Activated CD4-positive, alpha-beta T cell treated with anti-CD3 and anti-CD28 coated beads, Interleukin-2, amount 10 ng/mL, durations not matched to agents 7 days and 5 days (primary cell): ENCODE measurements around the gene NPAS1. TPM values are rescaled to one million over a fixed set of nuclear protein-coding genes. Genes with fewer than 3 reads are reported as not detected.
"Not testable (repeated sequence)": the region's sequence is repeated elsewhere in the genome, so short reads cannot be mapped to it uniquely, and the experiment has no call there.

Experiments used
- CTCF ChIA-PET: fragments of 350-600 bp; sonication (Branson Sonifier 250); formaldehyde crosslinking; loops from one replicate; lab custom pipeline; 2021; ENCODE audit warnings: antibody characterized with exemption; lab: Charles Lee
- POLR2A ChIA-PET: fragments of 350-600 bp; sonication (Branson Sonifier 250); formaldehyde crosslinking; loops from one replicate; lab custom pipeline; 2021; ENCODE audit warnings: antibody characterized with exemption; lab: Charles Lee
- DNase-seq: peaks from one replicate; pipeline ENCODE4 v3.0.0-alpha.2; 2020
- H3K27ac Mint-ChIP-seq: one replicate; pipeline ENCODE4 v1.8.0; 2021; ENCODE audit warnings: mild to moderate bottlenecking, moderate library complexity, mixed read lengths
- H3K27me3 Mint-ChIP-seq: one replicate; pipeline ENCODE4 v1.8.0; 2021; ENCODE audit warnings: mixed read lengths
- H3K36me3 Mint-ChIP-seq: one replicate; pipeline ENCODE4 v1.8.0; 2021; ENCODE audit warnings: low read depth, mixed read lengths
- H3K4me1 Mint-ChIP-seq: one replicate; pipeline ENCODE4 v1.8.0; 2021; ENCODE audit warnings: mixed read lengths
- H3K4me3 Mint-ChIP-seq: one replicate; pipeline ENCODE4 v1.8.0; 2021; ENCODE audit warnings: mild to moderate bottlenecking, moderate library complexity, mixed read lengths
- H3K9me3 Mint-ChIP-seq: one replicate; pipeline ENCODE4 v1.8.0; 2021; ENCODE audit warnings: mixed read lengths
- total RNA-seq, 2 experiments: library from RNA; stranded (reverse); gene quantifications; one replicate each; pipeline ENCODE4 v1.2.3, GENCODE V29; 2021

The NPAS1 gene
- total RNA-seq, 2 experiments from 2014 or later = not detected

DNA sequence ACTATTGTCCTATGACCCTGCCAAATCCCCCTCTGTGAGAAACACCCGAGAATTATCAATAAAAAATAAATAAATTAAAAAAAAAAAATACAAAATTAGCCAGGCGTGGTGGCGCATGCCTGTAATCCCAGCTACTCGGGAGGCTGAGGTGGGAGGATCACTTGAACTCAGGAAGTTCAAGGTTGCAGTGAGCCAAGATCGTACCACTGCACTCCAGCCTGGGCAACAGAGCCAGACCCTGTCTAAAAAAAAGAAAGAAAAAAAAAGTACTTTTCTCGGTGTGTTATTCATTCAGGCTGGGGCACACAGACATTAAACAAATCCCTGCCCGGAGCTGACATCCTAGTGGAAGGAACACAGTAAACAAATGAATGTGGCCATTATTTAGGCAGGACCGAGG lies 9.1 kb upstream of the NPAS1 start:
- H3K27ac Mint-ChIP-seq = not testable (repeated sequence)

DNA sequence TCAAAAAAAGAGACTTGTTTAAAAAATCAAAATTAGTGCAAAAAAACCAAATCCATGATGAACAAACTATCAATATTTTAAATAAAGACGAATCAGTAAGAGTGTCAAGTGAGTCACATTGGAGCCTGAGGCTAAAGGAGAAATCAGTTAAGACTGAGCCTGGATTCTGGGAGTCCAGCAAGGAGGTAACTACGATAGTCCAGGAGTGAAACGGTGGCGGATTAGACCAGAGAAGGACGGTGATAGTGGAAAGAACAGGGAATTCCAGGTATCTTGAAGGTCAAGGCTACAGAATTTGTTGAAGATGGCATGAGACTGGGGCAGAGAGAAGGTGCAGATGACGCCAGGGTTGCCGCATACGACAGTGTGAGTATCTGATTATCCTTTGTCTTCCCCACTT lies 7.0 kb upstream of the NPAS1 start:
- no peak overlapping the region for H3K27ac Mint-ChIP-seq
- no peaks in the 10 kb centered on the region for H3K36me3 Mint-ChIP-seq
- H3K27me3 Mint-ChIP-seq = peaks cover 2% of the 10 kb centered on the region
- DNase-seq = no peak
- H3K9me3 Mint-ChIP-seq = no peaks in the 10 kb centered on the region
- H3K4me1 Mint-ChIP-seq = peaks cover 9% of the 10 kb centered on the region
- H3K4me3 Mint-ChIP-seq = no peak overlapping the region
- POLR2A ChIA-PET = no interaction called here
- CTCF ChIA-PET = interaction anchor here (0.6 to 2.4 kb wide), 35 partner anchors 9 to 514 kb away, joined by 3 to 13 read pairs (median 4); partner anchors contain the start of genes CCDC9 and SAE1

More for the DNA sequence above, 9.1 kb upstream of the NPAS1 start:
- DNase-seq, H3K36me3 Mint-ChIP-seq, POLR2A ChIA-PET, H3K9me3 Mint-ChIP-seq, H3K4me3 Mint-ChIP-seq, H3K27me3 Mint-ChIP-seq, CTCF ChIA-PET: not testable (repeated sequence)
- H3K4me1 Mint-ChIP-seq = peaks cover 10% of the 10 kb centered on the region

DNA sequence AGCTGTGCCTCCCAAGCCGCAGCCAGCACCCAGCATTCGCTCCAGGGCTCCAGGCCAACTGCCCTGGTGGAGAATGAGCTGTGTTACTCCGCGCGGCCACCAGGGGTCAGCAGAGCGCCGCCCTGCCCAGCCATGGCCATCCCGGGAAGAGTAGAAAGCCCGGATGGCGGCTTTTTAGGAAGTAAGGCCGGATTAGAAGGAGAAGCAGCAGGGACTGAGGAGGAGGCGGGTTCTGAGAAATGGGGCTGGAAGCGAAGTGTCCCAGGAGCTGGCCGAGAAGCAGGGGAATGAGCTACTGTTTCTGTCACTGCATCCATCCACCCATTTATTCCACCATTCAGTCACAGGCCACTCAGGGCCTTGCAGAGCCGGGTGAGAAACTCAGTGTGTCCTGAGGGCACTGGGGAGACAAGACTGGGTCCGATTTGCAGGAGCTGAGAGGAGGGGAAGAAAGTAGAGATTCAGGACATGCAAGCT lies 6.6 kb upstream of the NPAS1 start:
- peaks cover 2% of the 10 kb centered on the region for H3K27me3 Mint-ChIP-seq
- POLR2A ChIA-PET = no interaction called here
- no peaks in the 10 kb centered on the region for H3K9me3 Mint-ChIP-seq
- DNase-seq = peak; percentile 59
- H3K4me1 Mint-ChIP-seq = peaks cover 9% of the 10 kb centered on the region
- no peaks in the 10 kb centered on the region for H3K36me3 Mint-ChIP-seq
- H3K4me3 Mint-ChIP-seq = no peak overlapping the region
- CTCF ChIA-PET = interaction anchor here (0.6 to 2.4 kb wide), 41 partner anchors 8 to 514 kb away, joined by 3 to 13 read pairs (median 4); partner anchors contain the start of genes CCDC9 and SAE1
- H3K27ac Mint-ChIP-seq = peak overlapping the region; percentile 58

DNA sequence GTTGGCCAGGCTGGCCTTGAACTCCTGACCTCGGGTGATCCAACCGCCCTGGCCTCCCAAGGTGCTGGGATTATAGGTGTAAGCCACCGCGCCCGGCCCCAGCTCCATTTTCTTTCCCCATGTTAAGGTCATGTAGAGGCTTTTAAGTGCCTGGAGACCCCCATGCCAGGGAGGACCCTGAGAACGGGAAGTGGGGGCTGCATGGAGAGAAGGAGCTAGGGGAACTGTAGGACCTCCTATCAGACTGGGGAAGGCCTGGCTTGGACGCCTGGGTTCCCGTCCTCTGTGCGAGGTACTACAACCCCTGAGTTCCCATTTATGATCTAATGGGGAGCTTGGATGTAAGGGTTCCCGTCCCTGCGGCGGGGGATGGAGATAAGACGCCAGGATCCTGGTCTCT lies 714 bp upstream of the NPAS1 start:
- Mint-ChIP-seq H3K4me1 (peaks cover 6% of the 10 kb centered on the region), H3K27ac (no peak overlapping the region), H3K36me3 (no peaks in the 10 kb centered on the region), H3K9me3 (no peaks in the 10 kb centered on the region), H3K27me3 (peaks cover 43% of the 10 kb centered on the region), H3K4me3 (no peak overlapping the region)
- no peak for DNase-seq
- POLR2A ChIA-PET = no interaction called here
- CTCF ChIA-PET = interaction anchor here (0.9 to 1.2 kb wide), 3 partner anchors 16 to 178 kb away, joined by 3 to 4 read pairs (median 4); no protein-coding TSS in a partner anchor

DNA sequence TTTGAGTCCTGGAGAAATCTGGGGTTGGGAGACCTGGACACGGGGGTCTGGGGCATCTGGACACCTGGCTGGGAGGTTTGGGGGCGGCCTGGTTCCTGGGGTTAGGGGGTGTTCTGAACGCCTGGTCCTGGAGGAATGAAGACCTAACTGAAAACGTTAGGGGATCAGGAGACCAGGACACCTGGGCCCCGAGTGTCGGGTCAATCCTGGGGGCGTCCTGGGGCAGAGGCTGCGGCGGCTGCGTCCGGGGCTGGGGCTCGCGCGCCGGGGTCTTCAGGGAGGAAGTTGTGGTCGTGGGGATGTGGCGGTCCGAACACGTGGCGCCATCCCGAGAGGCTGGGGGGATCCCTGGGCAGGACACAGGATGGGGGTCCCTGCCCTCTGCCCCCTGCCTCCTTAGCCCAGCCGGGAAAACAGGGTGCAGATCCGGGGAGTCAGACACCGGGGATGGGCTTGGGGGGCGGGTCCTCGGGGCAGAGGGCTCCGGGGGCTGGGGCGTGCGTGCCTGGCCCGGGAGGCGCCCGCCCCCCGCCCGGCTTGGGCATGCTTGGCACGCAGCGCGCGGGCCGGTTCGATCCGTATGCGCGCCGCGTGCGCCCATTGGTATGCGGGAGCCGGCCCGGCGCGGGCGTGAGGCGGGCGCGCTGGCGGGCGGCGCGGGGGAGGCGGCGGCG lies 632 bp downstream of the NPAS1 start:
- no peak overlapping the region for H3K27ac Mint-ChIP-seq
- POLR2A ChIA-PET = no interaction called here

DNA sequence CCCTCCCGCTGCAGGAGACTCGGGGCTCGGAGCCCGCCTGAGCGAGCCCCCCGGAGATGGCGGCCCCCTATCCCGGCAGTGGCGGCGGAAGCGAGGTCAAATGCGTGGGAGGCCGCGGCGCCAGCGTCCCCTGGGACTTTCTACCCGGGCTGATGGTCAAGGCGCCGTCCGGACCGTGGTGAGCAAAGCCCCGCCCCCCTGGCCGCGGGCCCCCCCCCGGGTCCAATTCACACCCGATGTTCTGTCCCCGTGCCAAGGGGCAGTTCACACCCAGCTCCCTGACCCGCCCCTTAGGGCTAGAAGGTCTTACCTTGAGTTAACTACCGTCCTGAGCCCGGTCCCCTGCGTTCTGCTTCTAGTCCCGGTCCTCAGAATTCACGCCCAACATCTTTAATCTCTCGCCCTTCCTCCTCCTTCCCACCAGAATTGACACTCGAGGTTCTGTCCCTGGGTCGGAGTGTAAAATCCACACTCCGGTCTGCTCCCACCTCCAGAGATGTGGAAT lies 1.4 kb downstream of the NPAS1 start:
- no peak for DNase-seq
- Mint-ChIP-seq H3K9me3 (no peaks in the 10 kb centered on the region), H3K36me3 (no peaks in the 10 kb centered on the region), H3K4me1 (peaks cover 6% of the 10 kb centered on the region), H3K4me3 (no peak overlapping the region), H3K27ac (no peak overlapping the region), H3K27me3 (peaks cover 55% of the 10 kb centered on the region)
- ChIA-PET CTCF (interaction anchor here (0.9 to 2.6 kb wide), 3 partner anchors 8 to 130 kb away, joined by 3 to 8 read pairs (median 7); no protein-coding TSS in a partner anchor), POLR2A (no interaction called here)

More for the DNA sequence above, 632 bp downstream of the NPAS1 start:
- Mint-ChIP-seq H3K4me1 (peaks cover 6% of the 10 kb centered on the region), H3K36me3 (no peaks in the 10 kb centered on the region), H3K9me3 (no peaks in the 10 kb centered on the region), H3K4me3 (no peak overlapping the region), H3K27me3 (peaks cover 51% of the 10 kb centered on the region)
- no peak for DNase-seq
- CTCF ChIA-PET = interaction anchor here (0.5 to 2.6 kb wide), 6 partner anchors 7 to 180 kb away, joined by 3 to 8 read pairs (median 4); no protein-coding TSS in a partner anchor

DNA sequence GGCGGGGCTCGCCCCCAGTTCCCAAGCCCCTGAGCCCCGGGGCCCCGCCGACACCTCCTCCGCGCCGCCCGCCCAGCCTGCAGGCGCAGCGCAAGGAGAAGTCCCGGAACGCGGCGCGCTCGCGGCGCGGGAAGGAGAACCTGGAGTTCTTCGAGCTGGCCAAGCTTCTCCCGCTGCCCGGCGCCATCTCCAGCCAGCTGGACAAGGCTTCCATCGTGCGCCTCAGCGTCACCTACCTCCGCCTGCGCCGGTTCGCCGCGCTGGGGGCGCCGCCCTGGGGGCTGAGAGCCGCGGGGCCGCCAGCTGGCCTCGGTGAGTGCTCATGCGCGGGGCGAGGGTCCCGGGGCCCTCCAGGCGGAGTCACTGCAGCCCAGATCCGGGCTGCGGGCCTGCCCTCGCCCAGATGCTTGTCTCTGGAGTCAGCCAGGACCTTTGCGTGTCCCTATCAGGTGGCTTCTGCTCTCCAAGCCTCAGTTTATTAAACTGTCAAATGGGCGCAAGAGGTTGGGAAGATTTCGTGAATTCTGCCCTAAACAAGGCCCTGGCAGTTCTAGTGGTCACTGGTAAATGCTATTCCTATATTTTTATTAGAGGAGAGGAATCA lies 2.0 kb downstream of the NPAS1 start:
- no peak for DNase-seq
- ChIA-PET CTCF (interaction anchor here (0.6 to 2.6 kb wide), 3 partner anchors 9 to 165 kb away, joined by 3 to 8 read pairs (median 7); no protein-coding TSS in a partner anchor), POLR2A (no interaction called here)
- Mint-ChIP-seq H3K9me3 (no peaks in the 10 kb centered on the region), H3K27ac (no peak overlapping the region), H3K36me3 (no peaks in the 10 kb centered on the region), H3K27me3 (peaks cover 60% of the 10 kb centered on the region), H3K4me1 (peaks cover 6% of the 10 kb centered on the region), H3K4me3 (no peak overlapping the region)

DNA sequence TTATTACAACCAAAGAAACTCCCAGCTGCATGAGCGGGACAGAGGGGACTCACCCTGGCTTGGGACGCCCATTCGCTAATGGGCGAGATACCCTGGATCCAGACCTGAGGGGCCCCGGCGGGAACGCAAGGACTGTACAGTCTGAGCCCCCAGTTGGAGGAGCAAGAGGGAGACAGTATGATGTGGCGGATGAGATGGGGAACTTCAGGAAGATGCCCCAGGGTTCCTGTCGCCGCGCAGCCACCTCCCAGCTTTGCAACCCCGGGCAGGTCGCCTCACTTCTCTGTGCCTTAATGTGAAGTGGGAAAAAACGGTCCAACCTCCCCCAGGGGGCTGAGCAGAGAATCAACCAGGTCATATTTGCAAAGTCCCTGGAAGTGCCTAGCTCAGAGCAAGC lies 2.5 kb downstream of the NPAS1 start:
- Mint-ChIP-seq H3K9me3 (no peaks in the 10 kb centered on the region), H3K27me3 (peaks cover 65% of the 10 kb centered on the region), H3K4me3 (no peak overlapping the region), H3K36me3 (no peaks in the 10 kb centered on the region), H3K4me1 (peaks cover 6% of the 10 kb centered on the region), H3K27ac (no peak overlapping the region)
- ChIA-PET CTCF (interaction anchor here (0.6 to 2.6 kb wide), 3 partner anchors 9 to 164 kb away, joined by 3 to 8 read pairs (median 7); no protein-coding TSS in a partner anchor), POLR2A (no interaction called here)
- DNase-seq = no peak

DNA sequence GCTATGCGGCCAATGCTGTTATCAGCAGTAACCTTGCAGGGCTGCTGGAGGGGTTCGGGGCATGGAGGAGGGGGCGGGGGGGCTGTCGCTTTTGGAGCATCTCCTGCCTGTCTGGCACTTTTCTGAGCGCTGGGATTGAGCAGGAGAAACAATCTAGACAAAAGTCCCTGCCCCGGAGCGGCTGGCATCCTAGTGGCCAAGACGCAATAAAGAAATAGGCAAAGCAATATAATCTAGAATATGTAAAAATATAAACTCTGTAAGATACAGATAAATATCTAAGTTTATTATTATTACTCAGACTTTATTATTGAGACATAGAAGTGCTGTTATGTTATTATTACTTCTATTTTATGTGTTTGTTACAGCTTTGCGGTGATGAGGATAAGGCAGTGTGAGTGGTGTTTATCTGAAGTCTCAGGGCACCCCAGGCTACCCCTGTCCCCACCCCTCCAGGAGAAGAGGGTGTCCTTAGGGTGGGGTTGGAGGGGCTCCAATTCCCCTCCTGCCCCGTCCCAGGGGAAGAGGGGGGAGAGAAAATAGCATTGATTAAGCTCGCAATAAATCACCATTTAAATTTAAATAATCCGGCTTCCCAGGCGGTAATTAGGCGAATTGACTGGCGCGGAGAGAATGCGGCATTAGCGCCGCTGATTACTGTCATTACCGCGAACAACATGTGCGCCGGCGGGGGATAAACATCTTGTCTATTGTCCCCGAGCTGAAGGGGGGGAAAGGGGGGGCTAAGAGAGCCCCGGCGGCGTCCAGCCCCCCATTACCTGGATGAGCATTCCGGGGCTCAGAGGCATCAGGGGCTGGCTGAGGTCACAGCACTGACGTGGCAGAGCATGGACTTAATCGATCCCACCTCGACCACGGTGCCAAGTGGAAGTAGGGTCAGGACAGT lies 3.2 kb downstream of the NPAS1 start:
- Mint-ChIP-seq H3K9me3 (no peaks in the 10 kb centered on the region), H3K4me1 (peaks cover 6% of the 10 kb centered on the region), H3K27ac (no peak overlapping the region), H3K4me3 (no peak overlapping the region), H3K36me3 (no peaks in the 10 kb centered on the region), H3K27me3 (peaks cover 68% of the 10 kb centered on the region)
- POLR2A ChIA-PET = no interaction called here
- CTCF ChIA-PET = interaction anchor here (1.1 to 2.6 kb wide), 2 partner anchors 10 to 13 kb away, joined by 3 to 7 read pairs; no protein-coding TSS in a partner anchor
- DNase-seq = no peak

DNA sequence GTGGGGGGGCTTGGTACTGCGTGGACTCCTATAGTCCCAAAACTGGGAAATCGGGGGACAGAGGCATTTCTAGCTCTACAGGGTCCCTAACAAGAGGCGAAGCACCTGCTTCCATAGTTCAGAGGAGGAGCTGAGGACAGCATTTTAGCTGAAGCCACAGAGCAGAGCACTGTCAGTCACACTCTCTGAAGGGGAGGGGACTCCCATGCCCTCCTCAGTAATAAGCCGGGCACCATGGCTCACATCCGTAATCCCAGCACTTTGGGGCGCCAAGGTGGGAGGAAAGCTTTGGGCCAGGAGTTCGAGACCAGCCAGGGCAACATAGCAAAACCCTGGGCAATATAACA lies 3.8 kb downstream of the NPAS1 start:
- Mint-ChIP-seq H3K27me3 (peaks cover 70% of the 10 kb centered on the region), H3K9me3 (no peaks in the 10 kb centered on the region), H3K4me1 (peaks cover 6% of the 10 kb centered on the region), H3K36me3 (no peaks in the 10 kb centered on the region), H3K4me3 (no peak overlapping the region), H3K27ac (no peak overlapping the region)
- ChIA-PET CTCF (interaction anchor here (1.1 kb wide), 1 partner anchor 10 kb away, joined by 3 read pairs; no protein-coding TSS in a partner anchor), POLR2A (no interaction called here)
- DNase-seq = no peak

DNA sequence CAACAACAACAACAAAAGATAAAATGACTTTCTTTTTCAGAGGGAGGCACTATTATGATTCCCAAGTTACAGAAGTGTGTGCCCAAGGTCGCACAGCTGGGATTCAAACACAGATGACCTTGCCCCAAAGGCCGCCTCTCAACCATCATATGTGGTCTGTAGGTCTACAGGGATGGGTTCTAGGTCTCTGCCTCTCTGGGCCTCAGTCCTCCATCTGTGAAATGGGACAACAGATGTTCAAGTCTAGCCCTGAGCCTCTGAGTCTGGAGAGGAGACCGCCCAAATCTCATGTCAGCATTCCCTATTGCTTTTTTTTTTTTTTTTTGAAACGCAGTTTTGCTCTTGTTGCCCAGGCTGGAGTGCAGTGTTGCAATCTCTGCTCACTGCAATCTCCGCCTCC lies 4.9 kb downstream of the NPAS1 start:
- CTCF ChIA-PET = interaction anchor here (0.6 kb wide), 1 partner anchor 12 kb away, joined by 3 read pairs; no protein-coding TSS in a partner anchor
- H3K27ac Mint-ChIP-seq = no peak overlapping the region
- DNase-seq = no peak
- POLR2A ChIA-PET = no interaction called here
- H3K9me3 Mint-ChIP-seq = no peaks in the 10 kb centered on the region
- H3K4me1 Mint-ChIP-seq = peaks cover 3% of the 10 kb centered on the region
- H3K27me3 Mint-ChIP-seq = peaks cover 62% of the 10 kb centered on the region
- no peaks in the 10 kb centered on the region for H3K36me3 Mint-ChIP-seq
- H3K4me3 Mint-ChIP-seq = no peak overlapping the region

DNA sequence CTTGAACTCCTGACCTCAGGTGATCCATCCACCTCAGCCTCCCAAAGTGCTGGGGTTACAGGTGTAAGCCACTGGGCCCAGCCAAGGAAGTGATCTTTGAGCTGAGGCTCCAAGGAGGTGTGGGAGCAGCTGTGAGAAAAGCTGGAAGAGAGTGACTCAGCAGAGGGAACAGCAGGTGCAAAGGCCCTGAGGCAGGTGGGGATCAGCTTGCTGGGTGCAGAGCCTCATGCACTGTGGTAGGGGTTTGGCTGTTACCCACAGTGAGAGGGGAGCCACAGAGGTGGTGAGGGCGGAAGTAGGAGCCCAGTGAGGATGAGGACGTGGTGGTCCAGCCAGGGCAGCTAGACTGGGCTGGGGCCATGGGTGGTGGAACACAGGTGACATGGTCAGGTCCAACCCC lies 6.5 kb downstream of the NPAS1 start:
- no peak overlapping the region for H3K27ac Mint-ChIP-seq
- ChIA-PET POLR2A (no interaction called here), CTCF (no interaction called here)
- no peak for DNase-seq
- H3K4me1 Mint-ChIP-seq = peaks cover 3% of the 10 kb centered on the region
- no peaks in the 10 kb centered on the region for H3K9me3 Mint-ChIP-seq
- H3K27me3 Mint-ChIP-seq = peaks cover 63% of the 10 kb centered on the region
- no peak overlapping the region for H3K4me3 Mint-ChIP-seq
- H3K36me3 Mint-ChIP-seq = no peaks in the 10 kb centered on the region
